K562 (cell line): ENCODE measurements around the gene MLH3. TPM values are rescaled to one million over a fixed set of nuclear protein-coding genes. Genes with fewer than 3 reads are reported as not detected.

ENCODE experiments used
- ATAC-seq: fragments of 200-7000 bp; cut with Tn5 transposase; 3 replicates; pipeline ENCODE4 v1.9.1; 2020; ENCODE audit warnings: moderate library complexity
- BruUV-seq: library from RNA; stranded (reverse); fragments of 400-500 nt; replicated peaks from 2 replicates; lab custom pipeline; 2021; lab: Mats Ljungman, UMichigan
- CTCF ChIA-PET: fragments of 300-600 bp; formaldehyde crosslinking; extraction: SDS; loops from one replicate; lab custom pipeline; 2021; ENCODE audit warnings: low intra/inter-chr PET ratio; lab: Yijun Ruan, JAX
- POLR2A ChIA-PET: fragments of 300-600, 350-650 bp; sonication (Branson Sonifier 250); formaldehyde crosslinking; extraction: SDS; loops from one replicate; lab custom pipeline; 2021; ENCODE audit warnings: antibody characterized with exemption, inconsistent platforms; lab: Yijun Ruan, JAX
- DNase-seq, 4 experiments: peaks; one replicate each; pipeline versions ENCODE4 v3.0.0 to v3.0.0-alpha.2; 2011 to 2018; ENCODE audit warnings: low spot score in 3 of 4, mixed read lengths in 3 of 4; ENCODE audit errors: extremely low read depth in 1 of 4
- FAIRE-seq: peaks from 2 replicates; lab custom pipeline; 2011; peaks lifted over from hg19 to GRCh38; lab: Jason Lieb, UNC
- H2AFZ ChIP-seq: 2 replicates; pipeline ENCODE4 v1.6.0; 2011; ENCODE audit warnings: low read depth, low read length, control low read depth, inconsistent platforms
- H3K27ac ChIP-seq: fragments of 200-600 bp; 3 replicates; pipeline ENCODE4 v1.8.0; 2011; ENCODE audit warnings: low read depth, mild to moderate bottlenecking, control low read depth, inconsistent platforms, low read length, moderate library complexity, mixed read lengths; ENCODE audit errors: extremely low read depth
- H3K27me3 ChIP-seq, 2 experiments: fragments of 300-600 bp in 1 of 2; 2 replicates in 1 of 2; 3 replicates in 1 of 2; pipeline versions ENCODE4 v1.6.0 to v1.8.0; 2011; ENCODE audit warnings: inconsistent platforms in 2 of 2, low read length in 2 of 2, mild to moderate bottlenecking in 1 of 2, mixed read lengths in 1 of 2, moderate library complexity in 1 of 2; ENCODE audit not compliant: control insufficient read depth in 2 of 2, insufficient read depth in 2 of 2
- H3K36me3 ChIP-seq: fragments of 300-600 bp; 3 replicates; pipeline ENCODE4 v1.8.0; 2011; ENCODE audit warnings: mild to moderate bottlenecking, low read length, inconsistent platforms; ENCODE audit not compliant: control insufficient read depth, insufficient read depth
- H3K4me1 ChIP-seq, 2 experiments: fragments of 200-600 bp in 1 of 2; replicated peaks in 1 of 2; 2 replicates in 1 of 2; 3 replicates in 1 of 2; pipeline versions ENCODE4 v1.5.1 to v1.8.0; 2011; ENCODE audit warnings: inconsistent platforms in 2 of 2, low read length in 2 of 2, mild to moderate bottlenecking in 1 of 2, mixed read lengths in 1 of 2, moderate library complexity in 1 of 2; ENCODE audit not compliant: control insufficient read depth in 2 of 2, insufficient read depth in 2 of 2
- H3K4me2 ChIP-seq: 2 replicates; pipeline ENCODE4 v1.6.1; 2011; ENCODE audit warnings: low read length, control low read depth, inconsistent platforms, mixed read lengths; ENCODE audit not compliant: insufficient read depth
- H3K4me3 ChIP-seq: fragments of 200-600 bp; sonication (generic), shearing (Covaris generic); 2 replicates; pipeline ENCODE4 v1.5.1; 2016; ENCODE audit warnings: control low read depth, inconsistent platforms
- H3K79me2 ChIP-seq: fragments of 200-600 bp; 3 replicates; pipeline ENCODE4 v1.8.0; 2011; ENCODE audit warnings: low read length, inconsistent platforms; ENCODE audit not compliant: control insufficient read depth, insufficient read depth
- H3K9ac ChIP-seq, 2 experiments: 2 replicates each; pipeline versions ENCODE4 v1.6.0 to v1.6.1; 2011; ENCODE audit warnings: low read depth in 2 of 2, low read length in 2 of 2, control low read depth in 1 of 2, inconsistent platforms in 1 of 2, mild to moderate bottlenecking in 1 of 2, mixed read lengths in 1 of 2; ENCODE audit not compliant: insufficient read depth in 1 of 2
- H3K9me1 ChIP-seq: one replicate; pipeline ENCODE4 v1.6.0; 2011; ENCODE audit warnings: inconsistent platforms, mild to moderate bottlenecking, low read length, moderate library complexity; ENCODE audit not compliant: control insufficient read depth, insufficient read depth
- H3K9me3 ChIP-seq: replicated peaks from 2 replicates; pipeline ENCODE4 v1.5.1; 2011; ENCODE audit warnings: low read depth, low read length, inconsistent platforms; ENCODE audit not compliant: control insufficient read depth, insufficient read depth
- H4K20me1 ChIP-seq: replicated peaks from 2 replicates; pipeline ENCODE4 v1.6.1; 2011; ENCODE audit warnings: low read length, inconsistent platforms, mixed read lengths; ENCODE audit not compliant: control insufficient read depth, insufficient read depth
- ATF3 ChIP-seq, 2 experiments: fragments of 450-650 bp in 1 of 2; sonication (generic) in 1 of 2; formaldehyde crosslinking in 1 of 2; IDR thresholded peaks in 1 of 2; conservative IDR thresholded peaks in 1 of 2; 2 replicates each; pipeline versions ENCODE4 v1.6.1 to v1.8.1; 2016 to 2023; ENCODE audit warnings: mild to moderate bottlenecking in 2 of 2, moderate library complexity in 2 of 2, inconsistent platforms in 1 of 2, missing genetic modification reagents in 1 of 2
- BACH1 ChIP-seq: fragments of 200-800 bp; sonication (Bioruptor generic); IDR thresholded peaks from 2 replicates; pipeline ENCODE4 v1.6.1; 2016; ENCODE audit warnings: missing genetic modification characterization, missing compliant biosample characterization
- CAMTA2 ChIP-seq: fragments of 250-450 bp; sonication (Bioruptor Pico); conservative IDR thresholded peaks from 2 replicates; pipeline ENCODE4 v1.5.1; 2022
- CREBBP ChIP-seq: IDR thresholded peaks from one replicate; pipeline ENCODE4 v1.6.1; 2012; ENCODE audit warnings: low read depth, mild to moderate bottlenecking, control low read depth, inconsistent platforms, low read length
- ESRRA ChIP-seq: fragments of 450-650 bp; IDR thresholded peaks from 2 replicates; pipeline ENCODE4 v1.6.1; 2014; ENCODE audit warnings: low read depth, mild to moderate bottlenecking, moderate library complexity, borderline replicate concordance
- ETS1 ChIP-seq: conservative IDR thresholded peaks from 2 replicates; pipeline ENCODE4 v1.6.1; 2011; ENCODE audit warnings: low read depth, mild to moderate bottlenecking, low read length; ENCODE audit not compliant: control insufficient read depth
- GATAD2A ChIP-seq: fragments of 450-650 bp; IDR thresholded peaks from 2 replicates; pipeline ENCODE4 v1.6.1; 2017
- KAT2B ChIP-seq: IDR thresholded peaks from one replicate; pipeline ENCODE4 v1.6.1; 2012; ENCODE audit warnings: low read depth, mild to moderate bottlenecking, control low read depth, inconsistent platforms, low read length, moderate library complexity
- KLF1 ChIP-seq: fragments of 450-650 bp; IDR thresholded peaks from 2 replicates; pipeline ENCODE4 v1.6.1; 2016; ENCODE audit warnings: missing genetic modification characterization, missing compliant biosample characterization
- MCM3 ChIP-seq: fragments of 450-650 bp; IDR thresholded peaks from 2 replicates; pipeline ENCODE4 v1.6.1; 2016
- NEUROD1 ChIP-seq: fragments of 150-350 bp; IDR thresholded peaks from 2 replicates; pipeline ENCODE4 v1.6.1; 2014; ENCODE audit warnings: borderline replicate concordance, low read length, low read depth; ENCODE audit not compliant: partially characterized antibody
- NFYB ChIP-seq: IDR thresholded peaks from 2 replicates; pipeline ENCODE4 v1.6.1; 2011; ENCODE audit warnings: mild to moderate bottlenecking, moderate library complexity; ENCODE audit not compliant: insufficient read length; ENCODE audit errors: extremely low read depth
- RBM17 ChIP-seq: fragments of 200-400 bp; formaldehyde crosslinking; IDR thresholded peaks from 2 replicates; pipeline ENCODE4 v1.6.1; 2017; ENCODE audit warnings: low read depth, mild to moderate bottlenecking, low read length, borderline replicate concordance
- SIRT6 ChIP-seq: IDR thresholded peaks from one replicate; pipeline ENCODE4 v1.6.1; 2012; ENCODE audit warnings: low read depth, mild to moderate bottlenecking, control low read depth, inconsistent platforms, low read length, moderate library complexity
- SMAD3 ChIP-seq: fragments of 450-650 bp; formaldehyde crosslinking; conservative IDR thresholded peaks from 2 replicates; pipeline ENCODE4 v1.4.0; 2020; ENCODE audit warnings: mild to moderate bottlenecking
- SUPT5H ChIP-seq: fragments of 450-650 bp; IDR thresholded peaks from 2 replicates; pipeline ENCODE4 v1.6.1; 2016
- ZBTB7A ChIP-seq: IDR thresholded peaks from 2 replicates; pipeline ENCODE4 v1.6.1; 2011; ENCODE audit warnings: low read depth, mild to moderate bottlenecking, low read length, moderate library complexity, borderline replicate concordance; ENCODE audit not compliant: control insufficient read depth
- ZFPM2 ChIP-seq: fragments of 250-450 bp; sonication (Bioruptor Pico); IDR thresholded peaks from 2 replicates; pipeline ENCODE4 v1.5.1; 2022; ENCODE audit warnings: mild to moderate bottlenecking
- ZNF696 ChIP-seq: fragments of 250-450 bp; sonication (Bioruptor Pico); conservative IDR thresholded peaks from 2 replicates; pipeline ENCODE4 v1.4.0; 2020; ENCODE audit warnings: mild to moderate bottlenecking, moderate library complexity
- ZNF77 ChIP-seq: fragments of 250-450 bp; sonication (Bioruptor Pico); IDR thresholded peaks from 2 replicates; pipeline ENCODE4 v1.5.0; 2020
- WGBS: fragments of 100-300 bp; shearing (Covaris generic); methylation state at CpG from one replicate; pipeline ENCODE4 v1.1.6; 2016; ENCODE audit warnings: low coverage, mixed read lengths; ENCODE audit not compliant: insufficient coverage; ENCODE audit errors: missing lambda C conversion rate; 5-methylcytosine and 5-hydroxymethylcytosine counted together
- in situ Hi-C: fragments of 300-500 bp; cut with MboI; formaldehyde crosslinking; loops from 4 replicates; pipeline ENCODE4 v1.15.0; 2018; ENCODE audit warnings: inconsistent platforms, mixed read lengths
- intact Hi-C: fragments of 100-400 bp; cut with micrococcal nuclease; formaldehyde crosslinking; loops from 2 replicates; pipeline ENCODE4 v1.14.2; 2022
- polyA plus RNA-seq, 8 experiments: library from polyadenylated mRNA; depleted of rRNA in 4 of 8; stranded (reverse) in 5 of 8; unstranded in 3 of 8; fragments of >200 nt; fragmentation: Nextera tagmentation in 2 of 8; fragmentation: Illumina TruSeq in 1 of 8; extraction: Ambion mirVana in 2 of 8; extraction: Trizol in 1 of 8; gene quantifications; 2 replicates each; pipeline versions ENCODE4 v1.2.1 to v1.2.3, GENCODE V29; 2011 to 2014; ENCODE audit warnings: inconsistent platforms in 1 of 8, missing spikeins in 1 of 8
- total RNA-seq, 7 experiments: library from RNA; depleted of rRNA in 6 of 7; stranded (reverse); fragments of >200 nt in 6 of 7; fragmentation: Illumina TruSeq in 2 of 7; extraction: Trizol in 2 of 7; gene quantifications; 2 replicates each; pipeline versions ENCODE4 v1.2.1 to v1.2.3, GENCODE V29; 2011 to 2021; ENCODE audit warnings: low replicate concordance in 1 of 7

Gene MLH3
- total and polyA plus RNA-seq, 9 of the 15 experiments (the other 6 are each of a cell fraction or from before 2014, with no cell fraction given) = 5.9 to 15.3 (median 10.7) TPM

- POLR2A ChIA-PET = interaction anchor here (0.6 to 1.3 kb wide), 2 partner anchors 9 to 10 kb away, joined by 3 to 4 read pairs; no protein-coding TSS in a partner anchor
- no peaks in the 10 kb centered on the region for H4K20me1 ChIP-seq
- H3K79me2 ChIP-seq = no peaks in the 10 kb centered on the region
- WGBS = 80% methylated on average over 1 of the region's 1 CpG
- no peaks in the 10 kb centered on the region for H3K9me3 ChIP-seq
- ATAC-seq (no peak), FAIRE-seq (no peak), DNase-seq (no peak)
- no peak overlapping the region for H3K4me2 ChIP-seq
- no peak overlapping the region for H3K27ac ChIP-seq
- TF ChIP-seq GATAD2A (no peak), ZNF696 (no peak), ZFPM2 (CRISPR knock-in tag) (no peak), ATF3 (IDR thresholded peaks at IDR 0.05) (no peak), ATF3 (CRISPR knock-in tag; conservative IDR thresholded peaks at IDR 0.05) (no peak), ETS1 (no peak), SMAD3 (CRISPR knock-in tag) (no peak), NEUROD1 (no peak), ZNF77 (CRISPR knock-in tag) (no peak), SIRT6 (no peak), CAMTA2 (CRISPR knock-in tag) (no peak), MCM3 (no peak), SUPT5H (no peak), ZBTB7A (no peak), RBM17 (no peak), NFYB (no peak), CREBBP (no peak), BACH1 (tag) (no peak), KLF1 (no peak), KAT2B (no peak), ESRRA (no peak)
- H3K36me3 ChIP-seq = peaks cover 49% of the 10 kb centered on the region; the same call in 2 of the 3 replicates
- H3K9me1 ChIP-seq = no peaks in the 10 kb centered on the region
- CTCF ChIA-PET = no interaction called here
- no peak overlapping the region for H2AFZ ChIP-seq
- in situ Hi-C loops (no loop called here), intact Hi-C loops (no loop called here)
- H3K4me3 ChIP-seq = no peak overlapping the region
- no TSS peak for BruUV-seq
- no peak overlapping the region for H3K9ac ChIP-seq
- H3K27me3 ChIP-seq = no peaks in the 10 kb centered on the region
- H3K4me1 ChIP-seq = peaks cover 0 to 19% of the 10 kb centered on the region in 2 experiments; a peak in 3 of 5 replicates
Observed at GRCh38 chr14:75023108-75023507, 28.2 kb downstream of the MLH3 start.
